Measurements from ENCODE around the gene OR4A5. TPM values are rescaled to one million over a fixed set of nuclear protein-coding genes. Genes with fewer than 3 reads are reported as not detected.

Gene OR4A5, protein sequence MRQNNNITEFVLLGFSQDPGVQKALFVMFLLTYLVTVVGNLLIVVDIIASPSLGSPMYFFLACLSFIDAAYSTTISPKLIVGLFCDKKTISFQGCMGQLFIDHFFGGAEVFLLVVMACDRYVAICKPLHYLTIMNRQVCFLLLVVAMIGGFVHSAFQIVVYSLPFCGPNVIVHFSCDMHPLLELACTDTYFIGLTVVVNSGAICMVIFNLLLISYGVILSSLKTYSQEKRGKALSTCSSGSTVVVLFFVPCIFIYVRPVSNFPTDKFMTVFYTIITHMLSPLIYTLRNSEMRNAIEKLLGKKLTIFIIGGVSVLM
- not detected in 2 replicates for total RNA-seq

DNA sequence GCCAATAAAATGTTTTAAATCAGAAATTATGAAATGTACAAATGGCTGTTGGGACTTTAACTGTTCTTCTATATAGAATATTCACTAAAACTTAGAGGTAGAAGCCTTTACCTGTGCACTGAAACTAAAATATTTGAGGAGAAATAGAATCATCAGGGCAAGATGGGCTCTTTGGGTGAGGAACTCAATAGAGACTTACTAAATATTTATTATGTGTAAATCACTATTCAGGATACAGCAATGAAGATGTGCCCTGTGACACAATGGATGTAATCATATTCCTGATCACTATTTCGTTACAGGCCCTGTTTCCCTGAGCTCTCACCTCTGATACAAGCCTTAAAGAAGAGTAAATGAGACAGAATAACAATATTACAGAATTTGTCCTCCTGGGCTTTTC is at the start of gene OR4A5:
TSS of gene OR4A5 (plus strand) at position 301 of the 400 bp plus-strand sequence. CDS start at position 354, 53 bp downstream.

Other genes with a start within 250 kb of the OR4A5 start
- gene OR4C46, start 102.8 kb upstream of the OR4A5 start, total RNA-seq: not detected in 2 replicates

All from regular cardiac myocyte (primary cell).